Stimulated activated CD8-positive, alpha-beta memory T cell treated with anti-CD3 and anti-CD28 coated beads, Interleukin-15, amount 100 ng/mL, for 48 hours (primary cell): ENCODE measurements around the gene P2RY13.

ENCODE experiments used
- DNase-seq, 2 donors: peaks; one replicate each; pipeline ENCODE4 v3.0.0-alpha.2; 2020; ENCODE audit warnings: low read depth in 2 of 2

P2RY13 gene

DNA sequence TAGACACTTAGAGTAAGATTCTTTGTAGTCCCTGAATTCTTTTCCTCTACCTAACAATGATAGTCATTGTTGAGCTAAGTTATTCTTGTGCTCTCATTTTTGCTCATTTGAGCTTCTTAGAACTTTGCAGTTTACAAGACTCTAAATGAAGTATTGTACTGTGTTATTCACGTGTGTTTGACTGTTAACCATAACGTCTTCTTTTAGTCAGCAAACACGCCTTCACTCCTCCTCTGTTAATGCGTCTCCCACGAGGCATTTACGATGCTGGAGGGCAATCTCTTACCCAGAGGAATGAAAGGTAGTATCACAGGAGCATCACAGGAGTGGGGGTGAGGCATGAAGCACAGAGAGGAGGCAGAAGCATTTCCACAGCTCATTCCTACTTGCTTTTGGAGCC lies 36.2 kb downstream of the P2RY13 start:
- no peak for DNase-seq

DNA sequence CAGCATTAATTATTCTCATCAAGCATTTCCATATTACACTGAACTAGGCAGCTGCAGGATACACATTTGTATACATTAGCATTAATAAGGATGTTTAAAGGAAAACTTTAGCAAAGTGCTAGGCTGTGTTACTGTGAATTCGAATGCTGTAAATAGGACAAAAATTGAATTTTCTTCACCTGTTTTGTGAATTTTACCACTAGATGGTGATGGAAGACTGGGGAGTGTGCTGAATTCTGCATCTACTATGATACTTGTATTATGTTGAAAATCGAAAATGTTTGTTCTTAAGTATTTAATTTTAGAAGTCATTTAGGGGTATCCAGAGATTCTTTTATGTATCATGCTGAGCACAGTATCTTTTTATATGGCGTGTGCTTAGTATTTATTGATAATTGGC lies 38.7 kb downstream of the P2RY13 start:
- no peak for DNase-seq

DNA sequence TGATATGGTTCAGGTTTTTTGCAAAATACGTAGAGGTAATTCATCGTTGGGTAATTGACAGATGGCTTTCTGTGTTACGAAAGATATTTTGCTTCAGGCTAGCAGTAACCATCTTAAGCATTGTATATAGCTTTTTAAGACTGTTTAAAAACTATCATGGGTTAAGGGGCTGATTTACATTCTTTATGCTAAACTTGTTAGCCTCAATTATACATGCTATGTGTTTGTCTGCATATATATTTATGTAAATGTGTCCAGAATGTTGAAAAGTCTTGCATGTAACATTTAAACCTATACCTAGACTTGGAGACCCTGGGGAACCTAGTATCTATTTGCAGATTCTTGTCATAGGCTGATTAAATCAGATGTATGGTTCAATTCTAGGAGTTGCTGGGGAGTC lies 39.9 kb downstream of the P2RY13 start:
- no peak for DNase-seq

DNA sequence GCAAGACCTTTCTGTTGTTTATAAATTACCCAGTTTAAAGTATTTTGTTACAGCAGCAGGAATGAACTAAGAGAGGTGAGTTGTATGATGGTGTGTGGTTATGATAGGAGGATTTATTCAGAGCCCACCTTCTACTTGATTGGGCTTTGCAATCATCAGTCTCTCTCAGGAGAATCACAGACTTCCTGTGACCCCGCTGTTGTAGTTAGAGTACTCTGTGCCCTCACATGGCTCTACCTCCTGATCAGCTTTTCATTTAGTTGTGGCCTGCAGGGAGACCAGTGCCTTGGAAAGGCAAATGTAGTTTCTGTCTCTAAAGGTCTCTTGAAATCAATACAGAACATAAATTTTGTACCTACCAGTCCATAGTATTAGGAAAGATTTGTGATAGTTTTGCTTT lies 43.4 kb downstream of the P2RY13 start:
- no peak for DNase-seq

DNA sequence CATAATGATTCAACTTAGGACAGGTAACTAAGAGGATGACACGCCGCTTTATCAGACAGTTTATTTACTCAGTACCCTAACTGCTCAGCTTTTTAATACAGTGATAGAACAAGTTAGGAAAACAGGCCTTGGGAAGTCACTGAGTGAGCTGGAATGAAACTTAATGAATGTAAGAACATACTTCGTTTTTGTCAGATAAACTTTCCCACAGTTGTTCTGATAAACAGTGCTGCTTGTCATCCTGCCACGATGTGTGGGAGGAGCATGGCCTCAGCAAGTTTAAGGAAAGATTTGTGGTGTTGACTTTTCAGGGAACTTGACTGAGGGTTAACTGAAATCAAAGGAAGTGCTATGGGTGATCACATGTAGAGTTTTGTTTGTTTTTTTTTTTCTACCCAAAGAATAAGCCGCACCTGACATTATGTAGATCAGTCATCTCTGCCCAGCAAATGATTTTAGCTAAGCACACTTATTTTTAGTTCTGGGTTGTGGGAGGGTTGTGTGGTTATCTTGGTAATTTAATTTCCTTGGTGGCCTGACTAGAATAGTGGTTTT lies 45.4 kb downstream of the P2RY13 start:
- DNase-seq = peak in 1 of 2 donors; percentile 24

DNA sequence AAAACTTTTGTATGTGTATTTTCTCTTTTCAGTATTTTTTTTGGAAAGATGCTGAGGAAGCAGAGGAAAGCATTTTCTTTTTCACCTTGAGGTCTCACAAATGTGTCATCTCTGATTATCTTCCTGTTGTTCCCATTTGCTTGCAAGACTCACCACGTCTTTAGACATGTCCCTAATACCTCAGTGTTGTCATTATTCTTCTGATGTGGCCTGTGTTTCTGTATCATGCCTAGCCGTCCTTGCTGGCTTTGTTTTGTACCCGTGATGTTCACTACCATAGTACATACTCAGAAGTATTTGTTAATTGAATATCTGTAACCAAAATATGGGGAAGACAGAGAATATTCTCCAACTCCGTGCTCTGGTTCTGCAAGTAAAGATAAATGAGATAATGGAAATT lies 46.0 kb downstream of the P2RY13 start:
- no peak for DNase-seq

DNA sequence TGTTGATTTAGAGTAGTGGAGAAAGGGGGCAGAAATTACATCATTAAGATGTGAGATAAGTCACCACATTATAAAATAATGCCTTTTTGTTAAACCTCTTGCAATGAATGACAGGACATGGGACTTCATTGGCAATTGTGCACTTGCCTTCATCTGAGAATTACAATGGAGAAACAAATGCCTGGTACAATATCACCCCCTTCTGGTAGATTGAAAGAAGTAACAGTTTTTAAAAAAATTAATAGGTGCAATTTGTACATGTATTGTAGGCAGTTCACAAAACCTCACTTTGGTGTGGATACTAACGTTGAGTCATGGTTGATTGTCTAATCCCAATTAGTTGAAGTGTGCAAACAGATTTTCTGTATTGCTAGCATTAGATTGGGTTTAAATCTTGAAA lies 46.4 kb downstream of the P2RY13 start:
- no peak for DNase-seq

DNA sequence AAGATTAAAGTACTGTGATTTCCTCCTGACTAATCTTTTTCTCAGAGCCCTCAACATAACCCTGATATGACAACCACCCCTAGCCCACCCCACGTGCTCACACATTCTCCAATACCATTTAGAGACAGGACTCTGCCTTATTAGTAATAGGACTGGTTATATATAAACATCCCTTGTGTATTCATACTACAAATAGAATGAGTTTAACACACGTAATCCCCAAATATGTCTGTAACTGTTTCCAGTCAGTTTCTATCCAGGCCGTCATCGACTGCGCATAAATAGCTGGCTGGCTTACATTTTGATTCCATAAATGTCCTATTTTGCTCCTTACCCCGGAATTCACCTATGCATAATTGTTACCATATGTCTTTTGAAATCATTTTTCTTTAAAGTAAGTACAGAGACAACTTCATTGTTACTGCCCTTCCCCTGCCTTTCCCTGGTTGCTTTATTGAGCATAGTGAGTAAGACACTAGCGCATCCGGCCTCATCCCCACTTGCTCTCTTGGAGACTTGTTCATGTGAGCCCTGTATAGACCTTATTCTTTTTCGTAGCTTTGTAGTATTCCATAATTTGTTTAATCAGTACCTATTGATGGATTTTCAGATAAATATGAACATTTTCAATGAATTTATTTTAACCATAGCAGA lies 47.6 kb downstream of the P2RY13 start:
- DNase-seq = no peak

DNA sequence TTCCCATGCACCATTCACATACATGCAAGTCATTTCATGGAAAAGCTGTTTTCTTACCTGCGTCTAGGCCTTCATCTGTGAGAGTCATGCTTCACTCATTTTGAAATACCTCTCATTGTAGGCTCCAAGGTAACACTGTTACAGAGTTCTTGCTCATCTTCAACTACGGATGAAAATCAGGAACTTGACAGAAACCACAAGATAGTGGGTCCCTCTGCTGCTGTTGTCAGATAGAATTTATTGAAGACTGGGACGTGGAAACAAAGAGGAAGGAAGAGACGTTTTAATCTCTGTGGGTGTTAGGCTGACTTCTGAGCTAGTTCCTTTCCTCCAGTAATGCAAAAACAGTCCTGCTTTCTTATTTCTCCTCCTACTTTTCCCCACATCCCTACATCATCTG lies 51.1 kb downstream of the P2RY13 start, which contains the start of gene P2RY14:
Gene P2RY14, minus strand, starts transcription at position 313 of the 400 bp plus-strand sequence. CDS start 64,226 bp downstream, outside the sequence.
- DNase-seq = no peak

DNA sequence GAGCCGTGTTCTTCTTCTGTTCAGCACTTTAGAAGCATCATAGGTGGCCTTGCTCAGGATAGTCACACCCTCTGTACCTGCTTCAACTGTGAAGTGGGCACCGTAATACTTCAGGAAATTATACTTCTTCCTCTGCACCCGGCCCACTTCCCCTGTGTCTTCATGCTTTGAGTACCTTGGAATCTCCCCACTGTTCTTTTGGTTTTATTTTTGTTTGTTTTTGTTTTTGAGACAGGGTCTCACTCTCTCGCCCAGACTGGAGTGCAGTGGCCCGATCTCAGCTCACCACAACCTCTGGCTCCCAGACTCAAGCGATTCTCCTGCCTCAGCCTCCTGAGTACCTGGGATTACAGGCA lies 52.7 kb downstream of the P2RY13 start:
- DNase-seq = no peak
